Measurements from ENCODE around the gene OR6J1.

The OR6J1 gene

DNA sequence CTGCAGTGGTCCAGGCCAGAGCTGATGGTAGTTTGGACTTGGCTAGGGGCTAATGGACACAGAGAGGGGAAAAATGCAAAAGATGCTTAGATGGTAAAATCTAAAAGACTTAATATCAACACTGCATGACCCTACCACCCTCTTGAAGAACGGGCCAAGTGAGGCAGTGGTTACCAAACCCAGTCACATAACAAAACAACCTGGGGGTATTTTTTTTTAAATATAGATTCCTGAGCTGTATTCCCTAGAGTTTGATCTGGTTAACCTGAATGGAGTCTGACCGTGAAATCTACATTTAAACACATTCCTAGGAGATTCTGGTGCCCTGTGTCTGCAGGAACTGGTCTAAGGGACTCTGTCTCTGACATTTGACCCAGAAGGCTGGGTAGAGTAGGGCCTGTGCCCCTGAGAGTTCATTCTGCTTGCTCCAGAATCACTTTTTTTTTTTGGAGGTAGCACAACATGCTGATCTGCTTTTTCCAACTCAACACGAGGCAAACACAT, 30.4 kb downstream of the OR6J1 start:
- no peaks in the 10 kb centered on the region for H3K9me3 ChIP-seq (replicated peaks in 1 of 2; ENCODE audit: control insufficient read depth in 2 of 2, insufficient read depth in 1 of 2, low read depth in 1 of 2, low read length in 2 of 2)
- no peak overlapping the region for H2BK120ac ChIP-seq (ENCODE audit: low read depth, low read length)
- peaks cover 12 to 20% of the 10 kb centered on the region in 2 donors for H3K36me3 ChIP-seq (replicated peaks in 1 of 2; ENCODE audit: control insufficient read depth in 2 of 2, insufficient read depth in 2 of 2, low read length in 2 of 2)
- no peak overlapping the region for H2BK15ac ChIP-seq (ENCODE audit: low read length)
- H3K27me3 ChIP-seq (ENCODE audit: control insufficient read depth in 3 of 3, insufficient read depth in 3 of 3, low read depth in 1 of 3, low read length in 3 of 3), result no peaks in the 10 kb centered on the region
- no peak overlapping the region for H4K8ac ChIP-seq (ENCODE audit: low read depth, low read length)
- no peak overlapping the region for H3K4ac ChIP-seq (ENCODE audit: low read length)
- no peak overlapping the region for H2AFZ ChIP-seq (ENCODE audit: low read length)
- H3K9ac ChIP-seq (ENCODE audit: low read depth, low read length, poor library complexity), result no peak overlapping the region
- no peak overlapping the region for H4K91ac ChIP-seq (ENCODE audit: low read depth, low read length, poor library complexity)
- H3K4me1 ChIP-seq (ENCODE audit: control insufficient read depth in 2 of 2, insufficient read depth in 1 of 2, low read depth in 1 of 2, low read length in 2 of 2), result peaks cover 0 to 3% of the 10 kb centered on the region in 2 donors
- no CpG with 5 or more reads among the region's 3 CpGs for WGBS, 2 donors (ENCODE audit: extremely low coverage in 2 of 2, insufficient read length in 2 of 2, insufficient replicate concordance in 1 of 2)
- H3K14ac ChIP-seq (ENCODE audit: low read length), result peak overlapping the region; percentile 21
- H3K4me3 ChIP-seq (ENCODE audit: low read length in 2 of 2), result no peak overlapping the region
- no peak overlapping the region for H3K27ac ChIP-seq (replicated peaks; ENCODE audit: low read length)
- H3K4me2 ChIP-seq (ENCODE audit: insufficient read depth, low read length, poor library complexity, severe bottlenecking), result no peak overlapping the region
- no peak overlapping the region for H3K23ac ChIP-seq (ENCODE audit: low read depth, low read length, poor library complexity)
- no peak overlapping the region for H2BK12ac ChIP-seq (ENCODE audit: low read length)
- no peak for DNase-seq (ENCODE audit: low spot score)
- no peaks in the 10 kb centered on the region for H3K79me1 ChIP-seq (ENCODE audit: low read depth, low read length)
- H2AK5ac ChIP-seq (ENCODE audit: low read depth, low read length), result no peak overlapping the region
- no peak overlapping the region for H2BK5ac ChIP-seq (ENCODE audit: low read length)
- no peak overlapping the region for H3K18ac ChIP-seq (ENCODE audit: low read length)

DNA sequence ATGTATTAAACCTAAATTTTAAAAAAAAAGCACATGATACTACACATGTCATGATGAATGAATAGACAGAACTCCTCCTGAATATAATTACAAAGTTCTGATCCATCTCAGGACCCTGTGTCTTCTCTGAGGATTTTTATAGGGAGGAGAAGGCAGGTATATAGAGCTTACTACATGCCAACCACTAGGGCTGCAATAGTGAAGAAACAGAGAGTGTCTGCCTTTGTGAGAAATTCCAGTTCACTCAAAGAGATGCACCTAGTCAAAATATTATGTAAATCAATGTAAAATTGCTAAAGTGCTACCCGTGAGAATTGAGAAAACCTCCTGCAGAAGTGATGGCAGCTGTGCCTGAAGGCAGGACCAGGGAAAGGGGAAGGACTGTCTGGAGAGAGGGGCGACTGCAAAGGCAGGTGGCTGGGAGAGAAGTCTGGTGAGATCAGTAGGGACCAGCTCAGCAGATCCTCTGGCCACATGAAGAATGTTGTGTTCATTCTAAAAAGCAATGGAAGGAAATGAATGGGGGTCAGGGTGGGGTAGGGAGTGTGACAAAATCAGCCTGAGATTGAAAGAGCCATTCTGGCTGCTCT, 31.0 kb downstream of the OR6J1 start:
- Histone ChIP-seq H3K4me3 (ENCODE audit: low read length in 2 of 2) (no peak overlapping the region), H3K4me2 (ENCODE audit: insufficient read depth, low read length, poor library complexity, severe bottlenecking) (no peak overlapping the region), H3K9me3 (replicated peaks in 1 of 2; ENCODE audit: control insufficient read depth in 2 of 2, insufficient read depth in 1 of 2, low read depth in 1 of 2, low read length in 2 of 2) (no peaks in the 10 kb centered on the region), H3K4ac (ENCODE audit: low read length) (no peak overlapping the region), H3K23ac (ENCODE audit: low read depth, low read length, poor library complexity) (no peak overlapping the region), H3K27me3 (ENCODE audit: control insufficient read depth in 3 of 3, insufficient read depth in 3 of 3, low read depth in 1 of 3, low read length in 3 of 3) (no peaks in the 10 kb centered on the region), H3K79me1 (ENCODE audit: low read depth, low read length) (no peaks in the 10 kb centered on the region), H2BK120ac (ENCODE audit: low read depth, low read length) (no peak overlapping the region), H3K14ac (ENCODE audit: low read length) (peak overlapping the region; percentile 21), H4K8ac (ENCODE audit: low read depth, low read length) (no peak overlapping the region), H2BK15ac (ENCODE audit: low read length) (no peak overlapping the region), H3K9ac (ENCODE audit: low read depth, low read length, poor library complexity) (no peak overlapping the region), H3K18ac (ENCODE audit: low read length) (no peak overlapping the region), H2AK5ac (ENCODE audit: low read depth, low read length) (no peak overlapping the region), H2BK12ac (ENCODE audit: low read length) (no peak overlapping the region), H3K27ac (replicated peaks; ENCODE audit: low read length) (no peak overlapping the region), H2BK5ac (ENCODE audit: low read length) (no peak overlapping the region), H3K4me1 (ENCODE audit: control insufficient read depth in 2 of 2, insufficient read depth in 1 of 2, low read depth in 1 of 2, low read length in 2 of 2) (peaks cover 0 to 3% of the 10 kb centered on the region in 2 donors), H3K36me3 (replicated peaks in 1 of 2; ENCODE audit: control insufficient read depth in 2 of 2, insufficient read depth in 2 of 2, low read length in 2 of 2) (peaks cover 12 to 20% of the 10 kb centered on the region in 2 donors), H4K91ac (ENCODE audit: low read depth, low read length, poor library complexity) (no peak overlapping the region), H2AFZ (ENCODE audit: low read length) (no peak overlapping the region)
- no CpG with 5 or more reads among the region's 2 CpGs for WGBS, 2 donors (ENCODE audit: extremely low coverage in 2 of 2, insufficient read length in 2 of 2, insufficient replicate concordance in 1 of 2)
- DNase-seq (ENCODE audit: low spot score), result no peak

DNA sequence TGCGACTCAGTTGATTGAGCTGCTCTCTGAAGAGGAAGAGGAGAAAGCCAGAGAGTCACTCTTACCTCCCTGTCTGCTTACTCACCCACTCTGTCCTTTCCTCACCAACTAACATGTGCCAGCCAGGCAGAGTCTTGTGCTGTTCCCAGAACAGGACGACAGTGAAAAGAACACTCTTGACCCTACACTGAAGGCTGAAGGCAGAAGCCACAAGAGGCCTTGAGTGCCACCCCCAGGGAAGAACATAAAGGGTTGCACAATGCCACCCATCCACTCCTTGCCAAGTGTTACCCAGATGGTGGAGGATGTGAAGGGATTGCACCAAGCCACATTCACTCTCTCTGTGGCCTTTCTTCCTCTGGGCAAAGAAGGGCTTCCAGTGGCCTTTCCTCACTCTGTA, 33.2 kb downstream of the OR6J1 start:
- Histone ChIP-seq H3K4me1 (ENCODE audit: control insufficient read depth in 2 of 2, insufficient read depth in 1 of 2, low read depth in 1 of 2, low read length in 2 of 2) (peaks cover 0 to 3% of the 10 kb centered on the region in 2 donors), H3K79me1 (ENCODE audit: low read depth, low read length) (no peaks in the 10 kb centered on the region), H2BK15ac (ENCODE audit: low read length) (no peak overlapping the region), H3K9ac (ENCODE audit: low read depth, low read length, poor library complexity) (no peak overlapping the region), H3K14ac (ENCODE audit: low read length) (no peak overlapping the region), H4K8ac (ENCODE audit: low read depth, low read length) (no peak overlapping the region), H3K9me3 (replicated peaks in 1 of 2; ENCODE audit: control insufficient read depth in 2 of 2, insufficient read depth in 1 of 2, low read depth in 1 of 2, low read length in 2 of 2) (no peaks in the 10 kb centered on the region), H4K91ac (ENCODE audit: low read depth, low read length, poor library complexity) (no peak overlapping the region), H2AK5ac (ENCODE audit: low read depth, low read length) (no peak overlapping the region), H3K4me2 (ENCODE audit: insufficient read depth, low read length, poor library complexity, severe bottlenecking) (no peak overlapping the region), H3K36me3 (replicated peaks in 1 of 2; ENCODE audit: control insufficient read depth in 2 of 2, insufficient read depth in 2 of 2, low read length in 2 of 2) (peaks cover 28 to 32% of the 10 kb centered on the region in 2 donors), H2BK120ac (ENCODE audit: low read depth, low read length) (no peak overlapping the region), H3K27me3 (ENCODE audit: control insufficient read depth in 3 of 3, insufficient read depth in 3 of 3, low read depth in 1 of 3, low read length in 3 of 3) (no peaks in the 10 kb centered on the region), H2AFZ (ENCODE audit: low read length) (no peak overlapping the region), H3K4ac (ENCODE audit: low read length) (no peak overlapping the region), H3K4me3 (ENCODE audit: low read length in 2 of 2) (no peak overlapping the region), H2BK12ac (ENCODE audit: low read length) (no peak overlapping the region), H2BK5ac (ENCODE audit: low read length) (no peak overlapping the region), H3K18ac (ENCODE audit: low read length) (no peak overlapping the region), H3K27ac (replicated peaks; ENCODE audit: low read length) (no peak overlapping the region), H3K23ac (ENCODE audit: low read depth, low read length, poor library complexity) (no peak overlapping the region)
- no peak for DNase-seq (ENCODE audit: low spot score)
- WGBS, 2 donors (ENCODE audit: extremely low coverage in 2 of 2, insufficient read length in 2 of 2, insufficient replicate concordance in 1 of 2), result no CpG with 5 or more reads among the region's 2 CpGs

DNA sequence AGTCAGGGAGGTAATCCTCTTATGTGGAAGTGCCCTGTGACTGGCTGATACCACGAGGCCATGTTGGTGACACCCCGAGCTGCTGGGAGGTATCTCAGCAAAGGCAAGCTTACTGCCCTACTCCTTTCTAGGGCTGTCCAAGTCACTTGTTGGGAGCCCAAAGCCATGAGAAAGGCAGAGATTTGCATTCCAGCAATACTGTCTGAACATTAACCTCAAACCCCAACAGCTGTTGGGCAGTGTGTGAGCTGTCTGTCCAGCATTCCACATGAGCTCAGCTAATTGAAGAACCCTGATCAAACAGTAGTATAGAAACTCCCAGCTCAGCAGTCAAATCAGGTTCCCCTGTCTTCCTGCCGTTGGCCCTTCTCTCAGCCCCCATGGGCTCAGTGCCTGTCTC, 36.9 kb downstream of the OR6J1 start:
- Histone ChIP-seq H3K27ac (replicated peaks; ENCODE audit: low read length) (no peak overlapping the region), H3K4me1 (ENCODE audit: control insufficient read depth in 2 of 2, insufficient read depth in 1 of 2, low read depth in 1 of 2, low read length in 2 of 2) (no peaks in the 10 kb centered on the region), H2BK120ac (ENCODE audit: low read depth, low read length) (no peak overlapping the region), H3K4me3 (ENCODE audit: low read length in 2 of 2) (no peak overlapping the region), H3K79me1 (ENCODE audit: low read depth, low read length) (no peaks in the 10 kb centered on the region), H2AFZ (ENCODE audit: low read length) (no peak overlapping the region), H2BK5ac (ENCODE audit: low read length) (no peak overlapping the region), H3K36me3 (replicated peaks in 1 of 2; ENCODE audit: control insufficient read depth in 2 of 2, insufficient read depth in 2 of 2, low read length in 2 of 2) (peaks cover 47 to 50% of the 10 kb centered on the region in 2 donors), H2BK15ac (ENCODE audit: low read length) (no peak overlapping the region), H3K27me3 (ENCODE audit: control insufficient read depth in 3 of 3, insufficient read depth in 3 of 3, low read depth in 1 of 3, low read length in 3 of 3) (no peaks in the 10 kb centered on the region), H3K14ac (ENCODE audit: low read length) (no peak overlapping the region), H3K9ac (ENCODE audit: low read depth, low read length, poor library complexity) (no peak overlapping the region), H3K18ac (ENCODE audit: low read length) (no peak overlapping the region), H4K91ac (ENCODE audit: low read depth, low read length, poor library complexity) (no peak overlapping the region), H2BK12ac (ENCODE audit: low read length) (no peak overlapping the region), H3K4me2 (ENCODE audit: insufficient read depth, low read length, poor library complexity, severe bottlenecking) (no peak overlapping the region), H2AK5ac (ENCODE audit: low read depth, low read length) (no peak overlapping the region), H3K23ac (ENCODE audit: low read depth, low read length, poor library complexity) (no peak overlapping the region), H3K4ac (ENCODE audit: low read length) (no peak overlapping the region), H3K9me3 (replicated peaks in 1 of 2; ENCODE audit: control insufficient read depth in 2 of 2, insufficient read depth in 1 of 2, low read depth in 1 of 2, low read length in 2 of 2) (no peaks in the 10 kb centered on the region), H4K8ac (ENCODE audit: low read depth, low read length) (no peak overlapping the region)
- no CpG with 5 or more reads among the region's 3 CpGs for WGBS, 2 donors (ENCODE audit: extremely low coverage in 2 of 2, insufficient read length in 2 of 2, insufficient replicate concordance in 1 of 2)
- no peak for DNase-seq (ENCODE audit: low spot score)
